WI38 (cell line): Measurements from ENCODE around the gene CALML3.

Experiments
- H3K4me3 ChIP-seq: 2 replicates; pipeline ENCODE4 v1.5.1; 2011; ENCODE audit warnings: low read depth, mild to moderate bottlenecking, control low read depth, low read length
- TF ChIP-seq, protein P1 (sequence below): IDR thresholded peaks from 2 replicates; pipeline ENCODE4 v1.5.1; 2012; ENCODE audit warnings: low read depth, mild to moderate bottlenecking, control low read depth, low read length

Gene CALML3

DNA sequence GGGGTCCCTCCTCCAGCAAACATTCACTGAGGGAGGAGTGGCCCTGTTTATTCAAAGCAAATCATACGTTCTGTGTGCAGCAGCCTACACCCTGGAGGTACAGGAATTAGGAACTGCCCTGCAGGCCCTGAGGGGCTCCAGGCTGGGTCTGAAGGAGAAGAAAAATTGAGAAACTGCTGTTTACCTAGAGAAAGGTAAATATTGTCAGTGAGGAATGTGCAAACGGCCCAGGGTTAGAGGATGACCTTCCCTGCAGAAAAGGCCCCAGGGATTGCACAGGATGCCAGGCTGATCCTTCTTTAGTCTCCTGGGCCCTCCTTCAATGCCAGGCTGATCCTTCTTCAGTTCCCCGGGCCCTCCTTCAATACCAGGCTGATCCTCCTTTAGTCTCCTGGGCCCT lies 31.1 kb upstream of the CALML3 start:
- no peak overlapping the region for H3K4me3 ChIP-seq
- TF ChIP-seq, protein P1, sequence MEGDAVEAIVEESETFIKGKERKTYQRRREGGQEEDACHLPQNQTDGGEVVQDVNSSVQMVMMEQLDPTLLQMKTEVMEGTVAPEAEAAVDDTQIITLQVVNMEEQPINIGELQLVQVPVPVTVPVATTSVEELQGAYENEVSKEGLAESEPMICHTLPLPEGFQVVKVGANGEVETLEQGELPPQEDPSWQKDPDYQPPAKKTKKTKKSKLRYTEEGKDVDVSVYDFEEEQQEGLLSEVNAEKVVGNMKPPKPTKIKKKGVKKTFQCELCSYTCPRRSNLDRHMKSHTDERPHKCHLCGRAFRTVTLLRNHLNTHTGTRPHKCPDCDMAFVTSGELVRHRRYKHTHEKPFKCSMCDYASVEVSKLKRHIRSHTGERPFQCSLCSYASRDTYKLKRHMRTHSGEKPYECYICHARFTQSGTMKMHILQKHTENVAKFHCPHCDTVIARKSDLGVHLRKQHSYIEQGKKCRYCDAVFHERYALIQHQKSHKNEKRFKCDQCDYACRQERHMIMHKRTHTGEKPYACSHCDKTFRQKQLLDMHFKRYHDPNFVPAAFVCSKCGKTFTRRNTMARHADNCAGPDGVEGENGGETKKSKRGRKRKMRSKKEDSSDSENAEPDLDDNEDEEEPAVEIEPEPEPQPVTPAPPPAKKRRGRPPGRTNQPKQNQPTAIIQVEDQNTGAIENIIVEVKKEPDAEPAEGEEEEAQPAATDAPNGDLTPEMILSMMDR, result no peak

DNA sequence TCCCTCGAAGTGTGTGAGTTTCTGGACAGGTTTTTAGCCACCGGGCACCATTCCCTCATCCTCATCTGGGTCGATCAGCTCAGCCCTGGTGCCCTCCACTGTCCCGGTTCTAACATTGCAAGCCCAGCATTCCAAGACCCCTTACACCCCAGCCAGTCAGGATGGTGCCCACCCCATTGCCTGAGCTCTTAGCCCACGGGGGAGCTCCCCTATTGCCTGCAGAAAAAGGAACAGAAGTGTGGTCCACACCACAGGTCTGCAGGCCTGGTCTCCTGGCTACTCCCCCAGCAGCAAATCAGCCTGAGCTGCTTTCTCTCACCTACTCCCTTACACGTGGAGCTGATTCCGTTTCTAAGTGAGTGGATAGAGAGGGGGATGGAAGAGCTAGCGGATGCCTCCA lies 30.1 kb upstream of the CALML3 start:
- TF ChIP-seq, protein P1, result no peak
- no peak overlapping the region for H3K4me3 ChIP-seq

DNA sequence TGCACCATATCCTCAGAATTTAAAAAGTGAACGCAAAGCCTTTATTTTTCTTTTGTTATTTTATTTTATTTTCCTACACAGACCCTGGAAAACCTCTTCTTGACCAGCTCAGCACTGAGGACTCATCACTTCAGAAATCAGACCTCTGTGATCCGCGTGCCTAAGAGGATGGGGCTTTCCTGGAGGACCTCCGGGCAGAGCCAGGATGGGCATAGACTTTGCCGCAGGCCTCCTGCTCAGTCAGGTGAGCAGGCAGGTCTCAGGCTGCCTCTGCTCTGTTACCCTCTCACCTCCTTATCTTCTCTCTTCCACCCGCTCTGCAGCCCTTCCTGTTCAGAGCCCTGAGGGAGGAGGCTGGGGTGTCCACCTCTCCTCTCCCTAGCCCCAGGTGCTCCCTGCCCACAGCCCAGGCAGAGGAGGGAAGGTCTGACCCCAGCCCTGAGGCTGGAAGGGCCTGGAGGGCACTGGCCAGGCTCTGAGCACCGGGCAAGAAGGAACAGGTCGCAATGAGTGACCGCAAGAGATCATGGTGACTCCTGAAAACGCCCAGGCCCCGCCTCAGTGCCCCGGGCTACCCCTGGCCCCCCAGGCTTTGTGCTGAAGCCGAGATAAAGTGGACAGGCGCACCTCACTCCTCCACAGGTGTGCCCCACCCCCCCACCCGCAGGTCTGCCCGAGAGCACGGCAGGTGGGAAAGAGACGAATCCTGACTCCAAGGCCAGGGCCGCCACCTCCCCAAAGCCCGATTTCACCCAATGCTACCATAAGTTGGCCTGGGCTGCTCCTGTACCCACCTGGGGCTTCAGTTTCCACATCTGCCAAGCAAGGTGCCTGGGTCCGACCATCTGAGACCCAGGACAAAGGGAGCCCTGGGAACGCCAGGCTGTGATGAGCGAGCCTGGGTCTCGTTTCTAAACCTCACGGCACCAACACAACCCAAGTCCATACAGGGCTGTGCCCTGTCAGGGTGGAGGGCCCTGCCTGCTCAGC lies 28.2 kb upstream of the CALML3 start:
- H3K4me3 ChIP-seq, result no peak overlapping the region
- TF ChIP-seq, protein P1, result no peak

DNA sequence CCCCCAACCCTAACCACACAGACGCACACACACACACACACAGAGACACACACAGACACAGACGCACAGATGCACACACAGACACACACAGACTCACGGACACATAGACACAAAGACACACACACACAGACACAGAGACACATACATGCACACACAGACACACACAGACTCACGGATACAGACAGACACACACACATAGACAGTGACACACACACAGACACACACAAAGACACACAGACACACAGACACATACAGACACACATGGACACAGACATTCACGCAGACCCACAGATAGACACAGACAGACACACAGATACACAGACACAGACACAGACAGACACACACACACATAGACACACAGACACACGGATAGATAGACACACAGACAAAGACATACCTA lies 27.5 kb upstream of the CALML3 start:
- H3K4me3 ChIP-seq, result no peak overlapping the region
- TF ChIP-seq, protein P1, result no peak

DNA sequence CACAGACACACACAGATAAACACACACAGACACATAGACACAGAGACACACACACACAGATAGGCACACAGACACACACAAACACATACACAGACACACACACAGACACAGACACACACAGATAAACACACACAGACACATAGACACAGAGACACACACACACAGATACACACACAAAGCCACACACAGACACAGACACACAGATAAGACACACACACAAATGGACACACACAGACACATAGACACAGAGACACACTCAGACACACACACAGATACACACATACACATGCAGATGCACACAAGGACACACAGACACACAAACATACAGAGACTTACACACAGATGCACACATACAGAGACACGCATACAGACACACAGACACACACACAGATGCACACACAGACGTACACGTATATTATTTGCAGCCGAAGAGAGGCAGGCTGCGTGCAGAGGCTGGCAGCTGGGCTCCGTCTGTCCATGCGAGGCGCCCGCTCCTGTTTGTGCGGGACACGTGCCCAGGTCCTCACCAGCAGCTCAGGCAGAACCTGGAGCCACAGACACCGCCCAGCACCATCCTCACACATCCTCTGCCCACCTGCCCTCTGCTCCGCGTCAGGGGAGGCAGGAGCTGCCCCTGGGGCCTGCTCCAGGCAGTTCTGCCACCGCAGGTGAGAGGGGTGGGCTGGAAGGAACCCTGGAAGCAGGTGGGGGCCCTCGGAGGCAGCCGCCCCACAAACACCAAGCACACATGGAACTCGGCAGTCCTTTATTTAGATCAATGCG lies 26.6 kb upstream of the CALML3 start:
- no peak overlapping the region for H3K4me3 ChIP-seq
- TF ChIP-seq, protein P1, result no peak

DNA sequence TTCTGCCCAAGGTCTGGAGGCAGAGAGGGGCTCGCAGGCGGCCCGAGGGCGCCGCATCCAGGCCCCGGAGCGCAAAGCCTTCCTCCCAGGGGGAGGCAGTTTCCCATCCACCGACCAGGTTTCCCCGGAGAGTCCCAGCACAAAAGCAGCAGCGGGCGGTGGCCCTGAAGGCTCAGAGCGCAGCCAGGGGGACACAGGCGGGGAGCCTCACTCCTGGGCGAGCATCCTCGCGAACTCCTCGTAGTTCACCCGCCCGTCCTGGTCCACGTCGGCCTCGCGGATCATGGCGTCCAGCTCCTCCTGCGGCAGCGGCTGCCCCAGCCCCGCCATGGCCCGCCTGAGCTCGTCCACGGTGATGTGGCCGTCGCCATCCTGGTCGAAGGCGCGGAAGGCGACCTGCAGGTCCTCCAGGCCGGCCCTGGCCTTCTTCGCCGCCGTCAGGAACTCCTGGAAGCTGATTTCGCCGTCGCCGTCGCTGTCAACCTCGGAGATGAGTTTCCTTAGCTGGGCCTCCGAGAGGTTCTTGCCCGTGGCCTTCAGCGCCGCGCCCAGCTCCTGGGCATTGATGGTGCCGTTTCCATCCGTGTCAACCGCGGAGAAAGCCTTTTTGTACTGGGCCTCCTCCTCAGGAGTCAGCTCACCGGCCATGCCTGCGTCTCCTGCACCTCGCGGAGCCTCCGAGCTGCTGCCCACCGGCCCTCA lies 25.8 kb upstream of the CALML3 start:
- H3K4me3 ChIP-seq, result no peak overlapping the region

More for the DNA sequence above, 25.8 kb upstream of the CALML3 start:
- TF ChIP-seq, protein P1, result no peak
